GM21381 (cell line): Measurements from ENCODE around the gene ACTRT3.
"Not testable (repeated sequence)": the region's sequence is repeated elsewhere in the genome, so short reads cannot be mapped to it uniquely, and the experiment has no call there.

Experiments
- ATAC-seq: cut with Tn5 transposase; IDR thresholded peaks from one replicate; pipeline ENCODE4 v1.9.1; 2021; ENCODE audit warnings: mild to moderate bottlenecking, moderate library complexity; ENCODE audit not compliant: unreplicated experiment

The ACTRT3 gene

GRCh38 chr3:169772897-169773816 is 3.8 kb upstream of the ACTRT3 start, which contains the start of gene MYNN:
Gene MYNN, plus strand, starts transcription at chr3:169773396. Its CDS starts 900 bp downstream, at chr3:169774296.
- peak; percentile 82 for ATAC-seq

- peak; percentile 21 for ATAC-seq
These were observed 3.0 kb upstream of the ACTRT3 start for GRCh38 chr3:169772305-169772896.

- peak; percentile 13 for ATAC-seq
These were observed 2.3 kb upstream of the ACTRT3 start for GRCh38 chr3:169771497-169772304.

GRCh38 chr3:169764882-169765612 is 4.3 kb downstream of the ACTRT3 start, which contains the start of gene TERC:
Gene TERC, minus strand, starts transcription at chr3:169765060.
- ATAC-seq = peak; percentile 73

DNA sequence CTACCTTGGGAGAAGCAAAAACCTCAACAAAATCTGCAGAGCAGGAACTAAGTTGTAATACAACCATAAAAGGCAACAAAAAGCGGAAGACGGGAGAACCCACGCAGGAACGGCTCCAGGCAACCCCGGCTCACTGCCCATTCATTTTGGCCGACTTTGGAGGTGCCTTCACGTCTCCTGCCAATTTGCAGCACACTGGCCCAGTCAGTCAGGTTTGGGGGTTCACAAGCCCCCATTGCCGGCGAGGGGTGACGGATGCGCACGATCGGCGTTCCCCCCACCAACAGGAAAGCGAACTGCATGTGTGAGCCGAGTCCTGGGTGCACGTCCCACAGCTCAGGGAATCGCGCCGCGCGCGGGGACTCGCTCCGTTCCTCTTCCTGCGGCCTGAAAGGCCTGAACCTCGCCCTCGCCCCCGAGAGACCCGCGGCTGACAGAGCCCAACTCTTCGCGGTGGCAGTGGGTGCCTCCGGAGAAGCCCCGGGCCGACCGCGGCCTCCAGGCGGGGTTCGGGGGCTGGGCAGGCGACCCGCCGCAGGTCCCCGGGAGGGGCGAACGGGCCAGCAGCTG is 5.0 kb downstream of the ACTRT3 start:
- ATAC-seq = peak; percentile 30

DNA sequence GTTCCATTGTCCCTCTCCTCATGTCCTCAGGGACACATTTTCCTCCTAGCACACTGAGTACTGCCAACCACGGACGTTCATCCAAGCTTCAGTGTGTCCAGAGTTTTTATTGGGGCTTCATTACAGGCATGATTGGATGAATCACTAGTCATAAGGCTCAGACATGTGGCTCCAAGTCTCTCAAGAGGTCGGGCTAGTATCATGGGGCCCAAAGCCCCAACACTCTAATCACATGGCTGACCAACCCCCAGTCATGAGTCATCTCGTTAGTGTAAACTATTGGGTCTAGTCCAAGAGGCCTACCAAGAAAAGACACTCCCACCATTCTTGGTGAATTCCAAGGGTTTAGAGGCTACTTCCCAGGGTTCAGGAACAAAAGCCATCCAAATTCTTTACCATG is 8.9 kb downstream of the ACTRT3 start:
- ATAC-seq = no peak

- peak; percentile 36 for ATAC-seq
These were observed 10.1 kb downstream of the ACTRT3 start for GRCh38 chr3:169759256-169759655.

DNA sequence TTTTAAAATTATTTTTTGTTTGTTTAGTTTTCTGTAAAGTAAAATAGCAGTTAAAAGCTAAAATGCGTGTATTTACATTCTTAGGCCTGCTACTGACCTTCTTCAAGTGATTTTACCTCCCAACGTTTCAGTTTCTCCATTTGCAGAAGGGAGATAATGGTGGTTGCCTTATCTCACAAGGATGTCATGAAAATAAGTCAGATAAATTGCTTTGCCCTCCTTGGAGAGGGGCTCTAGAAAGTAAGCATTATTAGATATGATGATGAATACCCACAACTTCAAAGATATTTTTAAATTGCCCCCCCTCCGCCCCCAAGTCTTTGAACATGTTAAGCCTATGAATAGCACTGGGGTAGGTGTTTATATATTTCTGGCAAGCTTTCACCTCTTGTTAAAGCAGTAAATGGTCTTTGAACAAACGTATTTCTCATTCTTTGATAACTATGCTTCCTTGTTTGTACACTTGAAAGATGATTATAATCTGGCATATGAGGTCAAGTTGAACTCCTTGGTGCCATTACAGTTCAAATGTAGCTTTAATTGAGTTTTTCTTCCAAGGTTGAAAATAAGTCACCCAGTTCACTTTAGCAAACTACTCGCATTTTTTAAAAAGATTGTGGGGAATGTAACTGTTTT is 10.9 kb downstream of the ACTRT3 start:
- ATAC-seq = no peak

- no peak for ATAC-seq
These were observed 13.9 kb downstream of the ACTRT3 start for GRCh38 chr3:169755488-169755887.

- no peak for ATAC-seq
These were observed 14.7 kb downstream of the ACTRT3 start for GRCh38 chr3:169754711-169755110.

GRCh38 chr3:169751875-169752274 is 17.5 kb downstream of the ACTRT3 start:
- ATAC-seq = no peak

DNA sequence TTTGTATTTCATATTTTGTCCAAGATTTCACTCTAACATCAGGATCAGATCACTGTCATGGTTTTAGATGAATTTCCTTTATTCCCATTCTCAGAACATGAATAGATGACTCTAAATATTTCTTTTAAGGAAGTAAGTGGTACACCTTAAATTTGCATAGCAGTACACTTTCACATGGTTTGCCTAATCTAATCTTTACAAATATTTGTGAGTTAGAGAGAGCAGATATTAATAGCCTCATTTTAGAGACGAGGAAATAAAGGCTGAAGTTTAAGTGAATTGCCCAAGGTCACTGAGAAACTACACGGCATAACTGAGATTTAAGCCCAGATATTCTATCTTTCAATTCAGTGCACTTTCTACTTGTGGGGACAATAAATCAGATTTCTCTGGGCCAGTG is 18.7 kb downstream of the ACTRT3 start:
- no peak for ATAC-seq

- ATAC-seq = no peak
These were observed 20.7 kb downstream of the ACTRT3 start for GRCh38 chr3:169748670-169749069.

DNA sequence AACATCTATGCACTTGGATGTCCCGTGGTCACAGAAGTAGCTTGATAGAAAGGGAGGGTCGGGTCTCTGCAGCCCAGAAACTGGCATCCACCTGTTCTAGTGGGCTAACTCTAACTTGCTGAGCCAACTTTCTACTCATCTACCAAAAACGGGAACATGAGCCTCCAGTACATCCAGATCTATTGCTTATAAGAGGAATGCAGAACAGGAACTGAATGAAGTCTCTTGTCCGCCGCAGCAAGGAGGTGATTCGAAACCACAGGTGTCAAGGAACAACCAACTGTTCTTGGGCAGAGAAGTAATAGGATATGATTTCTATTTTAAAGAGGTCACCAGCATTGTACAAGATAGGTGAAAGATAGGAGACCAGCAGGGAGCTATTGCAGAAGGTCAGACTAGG is 22.4 kb downstream of the ACTRT3 start:
- no peak for ATAC-seq

GRCh38 chr3:169744366-169745054 is 24.9 kb downstream of the ACTRT3 start:
- no peak for ATAC-seq

DNA sequence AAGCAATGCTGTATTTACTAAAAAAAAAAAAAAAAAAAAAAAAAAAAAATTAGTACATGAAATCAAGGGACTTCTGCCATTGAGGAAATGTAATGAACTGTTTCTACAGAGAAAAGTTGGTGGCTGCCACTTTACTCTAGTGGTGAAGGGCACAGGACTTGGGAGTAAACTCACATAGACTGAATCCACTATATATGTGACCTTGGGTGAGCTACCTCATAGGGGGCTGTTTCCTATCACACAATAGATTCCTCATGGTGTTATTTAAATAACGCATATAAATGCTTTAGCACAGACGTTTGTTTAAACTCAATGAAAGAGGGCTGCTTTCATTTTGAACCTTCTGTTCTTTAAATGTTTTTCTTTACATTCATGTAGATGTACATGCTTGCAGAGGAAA is 30.3 kb downstream of the ACTRT3 start:
- ATAC-seq = no peak

DNA sequence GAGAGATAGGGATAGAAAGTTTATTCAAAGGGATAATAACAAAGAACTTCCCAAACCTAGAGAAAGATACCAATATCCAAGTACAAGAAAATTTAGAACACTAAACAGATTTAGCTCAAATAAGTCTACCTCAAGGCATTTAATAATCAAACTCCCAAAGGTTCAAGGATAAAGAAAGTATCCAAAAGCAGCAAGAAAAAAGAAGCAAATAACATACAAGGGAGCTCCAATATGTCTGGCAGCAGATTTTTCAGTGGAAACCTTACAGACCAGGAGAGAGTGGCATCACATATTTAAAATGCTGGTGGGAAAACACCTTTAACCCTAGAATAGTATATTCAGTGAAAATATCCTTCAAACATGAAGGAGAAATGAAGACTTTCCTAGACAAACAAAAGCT is 37.5 kb downstream of the ACTRT3 start:
- not testable (repeated sequence) for ATAC-seq

- no peak for ATAC-seq
These were observed 46.6 kb downstream of the ACTRT3 start for GRCh38 chr3:169722724-169723123.

GRCh38 chr3:169718415-169718814 is 50.9 kb downstream of the ACTRT3 start:
- not testable (repeated sequence) for ATAC-seq
